MCF 10A (cell line): ENCODE measurements around the gene KLF15. TPM values are rescaled to one million over a fixed set of nuclear protein-coding genes. Genes with fewer than 3 reads are reported as not detected.

Experiments
- BruUV-seq: library from RNA; stranded (reverse); fragments of 400-500 nt; replicated peaks from 2 replicates; lab custom pipeline; 2021; lab: Mats Ljungman, UMichigan
- CTCF ChIA-PET: fragments of 300-600 bp; sonication (Branson Sonifier 250); formaldehyde crosslinking; extraction: SDS; loops from one replicate; lab custom pipeline; 2021; ENCODE audit warnings: antibody characterized with exemption, inconsistent platforms; lab: Yijun Ruan, JAX
- POLR2A ChIA-PET: fragments of 300-600, 350-650 bp; sonication (Branson Sonifier 250); formaldehyde crosslinking; extraction: SDS; loops from one replicate; lab custom pipeline; 2020; ENCODE audit warnings: antibody characterized with exemption, inconsistent platforms; lab: Yijun Ruan, JAX
- DNase-seq: peaks from one replicate; pipeline ENCODE4 v3.0.0-alpha.2; 2018; ENCODE audit not compliant: unreplicated experiment
- H3K27ac Mint-ChIP-seq: one replicate; pipeline ENCODE4 v1.8.0; 2022; ENCODE audit warnings: mild to moderate bottlenecking, low read depth, mixed read lengths; ENCODE audit not compliant: unreplicated experiment
- H3K27me3 Mint-ChIP-seq: one replicate; pipeline ENCODE4 v1.8.0; 2022; ENCODE audit warnings: mixed read lengths; ENCODE audit not compliant: insufficient read depth, unreplicated experiment
- H3K36me3 Mint-ChIP-seq: one replicate; pipeline ENCODE4 v1.8.0; 2022; ENCODE audit warnings: mild to moderate bottlenecking, moderate library complexity, mixed read lengths; ENCODE audit not compliant: insufficient read depth, unreplicated experiment
- H3K4me1 Mint-ChIP-seq: one replicate; pipeline ENCODE4 v1.8.0; 2022; ENCODE audit warnings: mixed read lengths; ENCODE audit not compliant: insufficient read depth, unreplicated experiment
- H3K4me3 Mint-ChIP-seq: one replicate; pipeline ENCODE4 v1.8.0; 2022; ENCODE audit warnings: mild to moderate bottlenecking, moderate library complexity, mixed read lengths; ENCODE audit not compliant: unreplicated experiment
- H3K9me3 Mint-ChIP-seq: one replicate; pipeline ENCODE4 v1.8.0; 2022; ENCODE audit warnings: mixed read lengths; ENCODE audit not compliant: unreplicated experiment
- CTCF ChIP-seq: fragments of 200-600 bp; IDR thresholded peaks from one replicate; pipeline ENCODE4 v1.8.0; 2022; ENCODE audit warnings: antibody characterized with exemption, mild to moderate bottlenecking; ENCODE audit not compliant: unreplicated experiment
- intact Hi-C: fragments of 100-400 bp; cut with micrococcal nuclease; formaldehyde crosslinking; loops from 2 replicates; pipeline ENCODE4 v1.14.1; 2022
- total RNA-seq: library from RNA; stranded (reverse); gene quantifications from 2 replicates; pipeline ENCODE4 v1.2.3, GENCODE V29; 2022

The KLF15 gene
- total RNA-seq, 1 experiment from 2014 or later, result 8.3 TPM

GRCh38 chr3:126310816-126311215 lies 46.4 kb downstream of the KLF15 start:
- BruUV-seq, result no TSS peak
- H3K27ac Mint-ChIP-seq, result no peak overlapping the region
- ChIA-PET POLR2A (no interaction called here), CTCF (no interaction called here)
- H3K4me1 Mint-ChIP-seq, result no peaks in the 10 kb centered on the region
- intact Hi-C loops, result no loop called here
- H3K9me3 Mint-ChIP-seq, result peaks cover 10% of the 10 kb centered on the region
- no peak overlapping the region for H3K4me3 Mint-ChIP-seq
- no peaks in the 10 kb centered on the region for H3K27me3 Mint-ChIP-seq
- no peaks in the 10 kb centered on the region for H3K36me3 Mint-ChIP-seq
- no peak for DNase-seq
- TF ChIP-seq CTCF, result no peak

- POLR2A ChIA-PET, result no interaction called here
- TF ChIP-seq CTCF, result no peak
- intact Hi-C loops, result no loop called here
- DNase-seq, result no peak
- CTCF ChIA-PET, result no interaction called here
- Mint-ChIP-seq H3K9me3 (peaks cover 10% of the 10 kb centered on the region), H3K27ac (no peak overlapping the region), H3K36me3 (no peaks in the 10 kb centered on the region), H3K4me1 (no peaks in the 10 kb centered on the region), H3K27me3 (no peaks in the 10 kb centered on the region), H3K4me3 (no peak overlapping the region)
- BruUV-seq, result no TSS peak
Measured at GRCh38 chr3:126309861-126310655, 47.1 kb downstream of the KLF15 start.

GRCh38 chr3:126309165-126309564 lies 48.0 kb downstream of the KLF15 start:
- DNase-seq, result no peak
- intact Hi-C loops, result no loop called here
- H3K27me3 Mint-ChIP-seq, result no peaks in the 10 kb centered on the region
- ChIA-PET CTCF (interaction anchor here (0.5 kb wide), 1 partner anchor 729 kb away, joined by 3 read pairs; no protein-coding TSS in a partner anchor), POLR2A (no interaction called here)
- no TSS peak for BruUV-seq
- no peaks in the 10 kb centered on the region for H3K4me1 Mint-ChIP-seq
- peaks cover 16% of the 10 kb centered on the region for H3K9me3 Mint-ChIP-seq
- H3K36me3 Mint-ChIP-seq, result no peaks in the 10 kb centered on the region
- H3K4me3 Mint-ChIP-seq, result no peak overlapping the region
- no peak overlapping the region for H3K27ac Mint-ChIP-seq
- TF ChIP-seq CTCF, result no peak

DNA sequence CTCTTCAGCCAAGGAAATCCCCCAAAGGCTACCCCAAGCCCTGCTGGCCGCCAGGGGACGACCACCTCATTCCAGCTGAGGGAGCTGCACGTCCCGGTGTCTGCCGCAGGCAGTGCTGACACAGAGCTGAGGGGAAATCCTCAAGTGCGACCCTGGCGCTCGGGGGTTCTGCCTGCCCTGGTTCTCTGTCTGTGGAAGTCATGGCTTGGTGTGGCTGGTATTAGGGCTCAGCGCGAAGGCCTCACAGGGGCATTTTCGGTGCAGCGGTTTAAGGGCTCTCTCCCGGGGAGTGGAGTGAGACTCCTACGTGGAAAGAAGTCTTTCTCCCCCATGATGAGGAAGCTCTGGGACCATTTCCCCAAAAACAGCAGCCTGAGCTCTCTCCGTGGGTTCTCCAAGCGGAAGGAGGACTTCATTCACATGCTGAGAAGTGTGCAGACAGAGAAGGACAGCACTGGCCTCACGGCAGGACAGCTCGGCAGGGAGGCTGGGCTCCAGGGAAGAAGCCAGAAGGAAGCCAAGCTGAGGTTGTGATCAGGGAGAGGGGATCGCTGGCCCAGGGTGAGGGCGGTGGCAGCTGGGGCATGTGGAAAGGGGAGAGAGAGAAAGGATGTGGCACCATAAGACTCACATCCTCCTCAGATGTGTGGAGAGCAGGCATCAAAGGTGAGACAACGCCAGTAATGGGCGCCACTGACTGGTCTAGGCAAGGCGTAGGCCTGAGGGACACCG lies 48.6 kb downstream of the KLF15 start:
- Mint-ChIP-seq H3K27ac (no peak overlapping the region), H3K27me3 (no peaks in the 10 kb centered on the region), H3K4me1 (no peaks in the 10 kb centered on the region), H3K9me3 (peaks cover 22% of the 10 kb centered on the region), H3K4me3 (no peak overlapping the region), H3K36me3 (no peaks in the 10 kb centered on the region)
- no TSS peak for BruUV-seq
- intact Hi-C loops, result no loop called here
- POLR2A ChIA-PET, result interaction anchor here (0.6 kb wide), 1 partner anchor 24 kb away, joined by 3 read pairs; no protein-coding TSS in a partner anchor
- CTCF ChIA-PET, result interaction anchor here (0.5 kb wide), 1 partner anchor 728 kb away, joined by 3 read pairs; no protein-coding TSS in a partner anchor
- no peak for TF ChIP-seq CTCF
- no peak for DNase-seq
